ENCODE measurements around the gene SCAF1.

Gene SCAF1

GRCh38 chr19:49595819-49596404 lies 46.1 kb upstream of the SCAF1 start:
- DNase-seq (ENCODE audit: low read depth): no peak
- no peak for TF ChIP-seq CTCF (conservative IDR thresholded peaks at IDR 0.05; ENCODE audit: low read depth, low read length)
- H3K4me3 ChIP-seq (ENCODE audit: low read length): no peak overlapping the region

GRCh38 chr19:49596407-49596806 lies 45.6 kb upstream of the SCAF1 start:
- no peak for TF ChIP-seq CTCF (conservative IDR thresholded peaks at IDR 0.05; ENCODE audit: low read depth, low read length)
- no peak overlapping the region for H3K4me3 ChIP-seq (ENCODE audit: low read length)

GRCh38 chr19:49596954-49597702 lies 44.9 kb upstream of the SCAF1 start:
- no peak overlapping the region for H3K4me3 ChIP-seq (ENCODE audit: low read length)
- no peak for DNase-seq (ENCODE audit: low read depth)
- TF ChIP-seq CTCF (conservative IDR thresholded peaks at IDR 0.05; ENCODE audit: low read depth, low read length): no peak

More at GRCh38 chr19:49596407-49596806, 45.6 kb upstream of the SCAF1 start:
- no peak for DNase-seq (ENCODE audit: low read depth)

- no peak overlapping the region for H3K4me3 ChIP-seq (ENCODE audit: low read length)
- no peak for TF ChIP-seq CTCF (conservative IDR thresholded peaks at IDR 0.05; ENCODE audit: low read depth, low read length)
- DNase-seq (ENCODE audit: low read depth): no peak
Observed at GRCh38 chr19:49597703-49597974, 44.4 kb upstream of the SCAF1 start.

- no peak overlapping the region for H3K4me3 ChIP-seq (ENCODE audit: low read length)
- no peak for TF ChIP-seq CTCF (conservative IDR thresholded peaks at IDR 0.05; ENCODE audit: low read depth, low read length)
- DNase-seq (ENCODE audit: low read depth): no peak
Observed at GRCh38 chr19:49599378-49600295, 42.4 kb upstream of the SCAF1 start.

GRCh38 chr19:49601482-49602038 lies 40.4 kb upstream of the SCAF1 start:
- TF ChIP-seq CTCF (conservative IDR thresholded peaks at IDR 0.05; ENCODE audit: low read depth, low read length): no peak
- DNase-seq (ENCODE audit: low read depth): no peak
- H3K4me3 ChIP-seq (ENCODE audit: low read length): no peak overlapping the region
